Loucy (cell line): ENCODE results near the gene ATG4B.

Experiments used
- EZH2phosphoT487 ChIP-seq: fragments of 200-600 bp; IDR thresholded peaks from 2 replicates; pipeline ENCODE4 v1.6.1; 2018; ENCODE audit warnings: antibody characterized with exemption, mild to moderate bottlenecking, moderate library complexity, borderline replicate concordance
- TF ChIP-seq, protein P1 (sequence below): fragments of 200-600 bp; sonication (generic); conservative IDR thresholded peaks from 2 replicates; pipeline ENCODE4 v1.5.1; 2014; ENCODE audit warnings: mild to moderate bottlenecking, antibody characterized with exemption, low read length

DNA sequence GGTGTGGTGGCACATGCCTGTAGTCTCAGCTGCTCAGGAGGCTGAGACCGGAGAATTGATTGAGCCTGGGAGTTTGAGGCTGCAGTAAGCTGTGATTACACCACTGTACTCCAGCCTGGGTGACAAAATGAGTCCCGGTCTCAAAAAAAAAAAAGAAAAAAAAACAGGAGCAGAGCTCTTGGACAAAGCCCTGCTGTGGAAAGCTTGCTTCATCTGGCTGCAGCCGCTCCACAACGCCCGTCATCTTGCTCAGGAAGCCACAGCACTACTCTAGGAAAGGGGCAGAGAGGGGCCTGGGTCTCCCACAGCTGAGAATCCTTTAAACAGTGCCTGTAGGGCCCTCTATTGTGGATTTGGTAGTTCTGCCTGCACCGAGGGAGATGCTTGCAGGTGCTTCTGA lies 11.0 kb downstream of the ATG4B start:
- TF ChIP-seq, protein P1, sequence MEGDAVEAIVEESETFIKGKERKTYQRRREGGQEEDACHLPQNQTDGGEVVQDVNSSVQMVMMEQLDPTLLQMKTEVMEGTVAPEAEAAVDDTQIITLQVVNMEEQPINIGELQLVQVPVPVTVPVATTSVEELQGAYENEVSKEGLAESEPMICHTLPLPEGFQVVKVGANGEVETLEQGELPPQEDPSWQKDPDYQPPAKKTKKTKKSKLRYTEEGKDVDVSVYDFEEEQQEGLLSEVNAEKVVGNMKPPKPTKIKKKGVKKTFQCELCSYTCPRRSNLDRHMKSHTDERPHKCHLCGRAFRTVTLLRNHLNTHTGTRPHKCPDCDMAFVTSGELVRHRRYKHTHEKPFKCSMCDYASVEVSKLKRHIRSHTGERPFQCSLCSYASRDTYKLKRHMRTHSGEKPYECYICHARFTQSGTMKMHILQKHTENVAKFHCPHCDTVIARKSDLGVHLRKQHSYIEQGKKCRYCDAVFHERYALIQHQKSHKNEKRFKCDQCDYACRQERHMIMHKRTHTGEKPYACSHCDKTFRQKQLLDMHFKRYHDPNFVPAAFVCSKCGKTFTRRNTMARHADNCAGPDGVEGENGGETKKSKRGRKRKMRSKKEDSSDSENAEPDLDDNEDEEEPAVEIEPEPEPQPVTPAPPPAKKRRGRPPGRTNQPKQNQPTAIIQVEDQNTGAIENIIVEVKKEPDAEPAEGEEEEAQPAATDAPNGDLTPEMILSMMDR = no peak
- no peak for TF ChIP-seq EZH2phosphoT487
